Activated CD4-positive, alpha-beta T cell treated with anti-CD3 and anti-CD28 coated beads, Interleukin-10, Interleukin-2, amounts not matched to agents 100 ng/mL and 50 ng/mL, durations not matched to agents 16 hours and 8 hours (primary cell): Measurements from ENCODE around the gene CHRM4.

Source experiments
- DNase-seq: peaks from one replicate; pipeline ENCODE4 v3.0.0-alpha.2; 2020

The CHRM4 gene

GRCh38 chr11:46346886-46347636 is 44.5 kb downstream of the CHRM4 start, which contains the start of gene DGKZ:
Gene DGKZ, plus strand, starts transcription at chr11:46347463. Its CDS starts 197 bp downstream, at chr11:46347660.
- DNase-seq: peak; percentile 92

DNA sequence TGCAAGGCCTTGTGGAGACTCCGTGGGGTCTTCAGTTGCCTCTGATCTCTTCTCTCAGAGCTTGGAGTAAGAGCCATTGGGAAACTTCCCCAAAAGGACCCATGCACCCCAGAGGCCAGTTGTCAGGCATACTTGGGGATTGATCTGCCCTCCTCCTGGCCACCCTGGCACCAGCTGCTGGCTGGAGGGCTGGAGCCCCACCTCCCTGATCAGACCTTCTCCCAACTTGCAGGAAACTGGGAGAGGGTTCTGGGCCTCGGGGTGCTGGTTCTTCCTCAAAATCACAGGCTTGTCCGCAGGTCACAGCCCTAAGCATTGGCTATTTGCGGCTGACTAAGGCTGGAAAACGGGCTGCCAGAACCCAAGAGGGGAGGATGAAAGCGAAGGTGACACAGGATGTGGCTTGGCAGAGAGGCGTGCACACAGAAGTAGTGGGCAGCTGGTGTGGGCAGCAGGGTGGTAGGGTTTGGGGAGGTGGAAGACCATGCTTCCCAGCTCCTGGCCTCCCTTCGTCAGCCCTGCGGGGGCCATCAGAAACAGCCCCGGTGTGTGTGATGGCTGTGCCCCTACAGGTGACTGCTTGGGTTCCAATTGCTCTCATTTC is 45.6 kb downstream of the CHRM4 start:
- DNase-seq: peak; percentile 52

DNA sequence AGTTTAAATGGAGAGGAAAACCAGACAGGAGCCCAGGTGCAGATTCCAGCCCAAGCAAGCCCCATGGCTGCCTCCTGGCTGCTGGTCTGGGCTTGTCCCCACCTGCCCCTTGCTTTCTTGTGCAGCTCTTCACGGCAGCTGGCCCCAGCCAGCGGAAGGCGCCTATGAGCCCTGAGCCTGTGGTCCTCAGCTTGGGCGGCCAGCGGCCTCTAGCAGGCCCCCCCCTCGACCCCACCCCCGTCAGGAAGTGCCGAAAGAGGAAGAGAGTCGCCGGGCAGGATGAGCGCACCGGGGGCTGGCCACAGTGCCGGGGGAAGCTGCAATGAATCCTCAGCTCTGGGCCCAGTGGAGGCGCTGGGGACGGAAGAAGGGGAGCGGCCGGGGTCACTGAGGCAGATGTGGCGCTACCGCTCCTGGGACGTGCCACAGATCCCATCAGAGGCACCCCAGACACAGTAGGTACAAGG is 46.4 kb downstream of the CHRM4 start:
- DNase-seq: no peak

DNA sequence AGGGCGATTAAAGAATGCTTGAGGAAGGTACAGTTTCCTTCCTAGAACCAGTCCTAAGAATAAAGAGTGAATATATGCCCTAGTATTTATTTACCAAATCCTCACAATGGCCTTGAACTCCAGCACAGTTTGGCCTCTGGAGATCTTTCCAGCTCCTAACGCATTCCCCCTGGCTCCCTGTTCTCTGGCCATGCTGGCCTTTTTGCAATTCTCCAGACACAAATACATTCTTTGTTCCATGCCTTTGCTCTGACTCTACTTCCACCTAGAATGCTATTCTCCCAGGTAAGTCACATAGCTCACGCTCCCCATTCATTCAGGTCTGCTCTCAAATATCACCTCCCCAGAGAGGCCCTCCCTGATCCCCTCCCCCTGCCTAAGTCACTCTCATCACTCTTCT is 48.1 kb downstream of the CHRM4 start:
- no peak for DNase-seq

- no peak for DNase-seq
Measured at GRCh38 chr11:46342239-46342638, 49.3 kb downstream of the CHRM4 start.

DNA sequence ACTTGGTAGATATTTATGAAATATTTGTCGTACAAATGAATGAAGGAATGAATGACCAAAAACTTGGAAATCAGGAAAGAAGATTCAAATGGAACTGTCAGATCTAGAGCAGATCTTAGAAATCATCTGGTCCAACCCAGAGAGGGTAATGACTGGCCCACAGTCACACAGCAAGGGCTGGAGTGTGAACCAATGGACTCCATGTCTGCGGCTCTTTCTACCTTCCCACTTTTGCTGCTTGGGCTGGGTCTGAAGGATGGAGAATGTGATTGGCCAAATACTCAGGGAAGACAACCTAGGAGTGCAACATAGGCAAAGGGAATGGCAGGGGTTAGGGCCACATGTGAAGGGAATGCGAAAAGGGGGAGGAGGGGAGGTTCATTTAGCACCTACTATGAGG is 50.1 kb downstream of the CHRM4 start:
- no peak for DNase-seq

DNA sequence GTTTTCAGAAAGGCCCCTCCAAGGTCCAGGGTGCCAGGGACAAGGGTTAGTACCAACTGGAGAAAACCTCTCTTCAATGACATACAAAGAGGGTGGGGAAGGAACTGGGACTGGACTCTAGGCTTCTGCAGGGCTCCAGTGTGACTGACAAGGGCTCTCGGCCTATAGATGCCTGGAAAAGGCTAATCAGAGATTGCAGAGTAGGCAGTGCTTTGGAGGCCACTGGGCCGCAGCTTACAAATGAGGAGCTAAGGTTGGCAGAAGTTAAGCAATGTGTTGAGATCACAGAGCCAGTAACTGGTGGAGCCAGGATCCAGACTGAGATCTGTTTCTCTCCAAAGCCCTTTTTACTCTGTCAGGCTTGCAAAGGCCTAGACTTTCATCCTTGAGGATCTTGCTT is 51.8 kb downstream of the CHRM4 start:
- no peak for DNase-seq

DNA sequence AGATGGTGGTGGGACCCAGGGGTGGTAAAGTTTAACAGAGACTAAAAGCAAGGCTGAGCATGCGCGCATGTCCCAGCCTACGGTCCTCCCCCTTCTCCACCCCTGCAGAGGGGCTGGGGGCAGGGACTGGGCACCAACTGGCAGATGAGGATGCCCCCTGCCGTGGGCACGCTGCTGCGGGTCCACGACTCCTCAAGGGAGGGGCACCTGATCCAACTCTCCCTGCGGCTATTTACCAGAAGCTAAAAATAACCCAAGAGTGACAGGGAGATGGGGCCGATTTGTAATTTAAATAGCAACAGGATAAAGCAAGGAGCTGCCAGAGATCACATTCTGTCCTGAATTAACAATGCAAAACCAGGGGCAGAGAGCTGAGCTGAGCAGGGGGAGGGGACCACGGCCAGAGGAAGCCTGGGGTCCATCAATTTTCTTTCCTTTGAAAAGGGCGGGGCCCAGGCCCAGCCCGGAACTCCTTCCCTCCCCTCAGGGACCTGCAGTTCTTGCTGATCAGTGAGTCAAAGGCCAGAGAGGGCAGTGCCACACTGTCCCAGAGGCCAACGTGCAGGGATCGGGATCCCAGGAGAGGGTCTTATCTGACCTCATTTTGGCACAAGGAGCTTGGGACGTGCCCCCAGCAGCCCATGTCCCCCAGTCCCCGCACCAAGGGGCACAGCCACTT is 52.4 kb downstream of the CHRM4 start:
- no peak for DNase-seq

DNA sequence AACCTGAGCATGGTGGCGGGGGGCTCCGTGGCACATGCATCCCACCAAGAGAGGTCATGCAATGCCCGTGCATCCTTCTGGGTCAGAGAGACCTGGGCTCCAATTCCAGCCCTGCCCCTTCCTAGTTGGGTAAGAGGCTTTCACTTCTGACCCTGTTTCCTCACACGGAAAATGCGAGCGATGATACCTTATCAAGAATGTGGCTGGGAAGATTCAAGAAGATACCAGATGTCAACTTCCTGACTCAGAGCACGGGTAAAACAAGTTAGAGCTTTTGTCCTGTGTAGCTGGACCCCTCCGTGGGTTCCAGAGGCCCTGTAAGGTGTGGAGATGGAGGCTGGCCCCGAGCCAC is 53.0 kb downstream of the CHRM4 start:
- no peak for DNase-seq

GRCh38 chr11:46337626-46338345 is 53.8 kb downstream of the CHRM4 start:
- no peak for DNase-seq

GRCh38 chr11:46336563-46337180 is 54.9 kb downstream of the CHRM4 start:
- no peak for DNase-seq

- DNase-seq: no peak
Measured at GRCh38 chr11:46335890-46336562, 55.5 kb downstream of the CHRM4 start.

DNA sequence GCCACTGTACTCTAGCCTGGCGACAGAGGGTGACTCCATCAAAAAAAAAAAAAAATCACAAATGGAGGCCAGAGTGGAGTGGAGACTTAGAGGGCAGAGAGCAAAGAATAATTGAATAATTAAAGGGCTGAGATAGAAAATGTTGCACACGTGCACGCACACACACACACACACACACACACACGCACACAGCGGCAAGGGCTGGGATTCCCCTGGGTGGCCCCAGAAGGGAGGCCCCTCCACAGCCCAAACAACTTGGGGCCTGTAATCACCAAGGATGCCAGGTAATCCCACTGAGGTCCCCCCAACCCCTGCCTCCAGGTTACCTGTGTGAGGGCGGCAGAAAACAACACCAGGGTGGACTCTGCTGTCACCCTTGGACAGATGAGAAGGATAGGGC is 56.3 kb downstream of the CHRM4 start:
- no peak for DNase-seq

DNA sequence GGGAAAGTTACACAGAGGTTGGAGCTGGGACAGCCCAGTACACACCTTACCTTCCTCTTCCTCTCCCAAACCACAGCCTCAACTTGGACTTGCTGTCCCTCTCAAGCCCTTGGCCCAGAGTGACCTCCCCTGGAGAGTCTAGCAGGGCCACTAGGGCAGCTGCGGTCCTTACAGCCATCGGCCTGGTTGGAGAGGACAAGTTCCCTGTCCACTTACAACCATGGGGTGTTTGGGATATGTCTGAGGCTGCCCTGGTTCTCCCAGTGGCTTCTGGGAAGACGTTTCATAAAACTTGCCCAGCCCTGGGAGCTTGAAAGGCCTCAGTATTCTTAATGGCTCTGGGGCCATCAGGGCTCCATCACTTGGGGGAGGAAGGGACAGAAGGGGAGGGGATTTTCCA is 57.4 kb downstream of the CHRM4 start:
- no peak for DNase-seq
